OCI-LY7 (cell line): Measurements from ENCODE around the gene MKNK1. TPM values are rescaled to one million over a fixed set of nuclear protein-coding genes. Genes with fewer than 3 reads are reported as not detected.
"Not testable (repeated sequence)": the region's sequence is repeated elsewhere in the genome, so short reads cannot be mapped to it uniquely, and the experiment has no call there.

Source experiments
- BruUV-seq: library from RNA; stranded (reverse); fragments of 400-500 nt; replicated peaks from 2 replicates; lab custom pipeline; 2021; lab: Mats Ljungman, UMichigan
- CTCF ChIA-PET: fragments of 300-600 bp; sonication (Branson Sonifier 250); formaldehyde crosslinking; loops from one replicate; lab custom pipeline; 2022; ENCODE audit warnings: antibody characterized with exemption; ENCODE audit not compliant: unreplicated experiment; lab: Charles Lee
- POLR2A ChIA-PET: fragments of 300-600 bp; sonication (Branson Sonifier 250); formaldehyde crosslinking; loops from one replicate; lab custom pipeline; 2022; ENCODE audit warnings: antibody characterized with exemption; lab: Charles Lee
- DNase-seq: peaks from one replicate; pipeline ENCODE4 v3.0.0-alpha.2; 2015; ENCODE audit warnings: low spot score
- H2AFZ ChIP-seq: fragments of 200-600 bp; sonication (generic), shearing (Covaris generic); 2 replicates; pipeline ENCODE4 v1.6.1; 2014; ENCODE audit warnings: mild to moderate bottlenecking, antibody characterized with exemption, low read length, moderate library complexity
- H3K27ac ChIP-seq: fragments of 200-600 bp; sonication (generic); 2 replicates; pipeline ENCODE4 v1.5.1; 2014; ENCODE audit warnings: mixed run types, low read depth, mild to moderate bottlenecking, moderate library complexity, low read length, inconsistent platforms; ENCODE audit not compliant: poor library complexity, severe bottlenecking
- H3K36me3 ChIP-seq: fragments of 200-600 bp; sonication (generic); 2 replicates; pipeline ENCODE4 v1.6.1; 2014; ENCODE audit warnings: mild to moderate bottlenecking, antibody characterized with exemption, low read length, moderate library complexity, mixed read lengths; ENCODE audit not compliant: insufficient read depth
- H3K4me1 ChIP-seq: fragments of 200-600 bp; sonication (generic); 2 replicates; pipeline ENCODE4 v1.5.1; 2014; ENCODE audit warnings: mild to moderate bottlenecking, low read length; ENCODE audit not compliant: insufficient read depth, poor library complexity, severe bottlenecking
- H3K4me2 ChIP-seq: fragments of 200-600 bp; sonication (generic); 2 replicates; pipeline ENCODE4 v1.6.1; 2014; ENCODE audit warnings: mild to moderate bottlenecking, low read length
- H3K4me3 ChIP-seq: fragments of 200-600 bp; sonication (generic); 2 replicates; pipeline ENCODE4 v1.5.1; 2014; ENCODE audit warnings: mild to moderate bottlenecking, low read depth, low read length; ENCODE audit not compliant: poor library complexity, severe bottlenecking
- H3K79me2 ChIP-seq: fragments of 200-600 bp; sonication (generic); 2 replicates; pipeline ENCODE4 v1.6.1; 2016; ENCODE audit warnings: low read depth, mild to moderate bottlenecking, low read length, moderate library complexity, mixed read lengths; ENCODE audit not compliant: insufficient read depth
- H3K9me2 ChIP-seq: fragments of 200-600 bp; sonication (generic); 2 replicates; pipeline ENCODE4 v1.6.1; 2016; ENCODE audit warnings: mild to moderate bottlenecking, low read length, mixed read lengths; ENCODE audit not compliant: insufficient read depth
- H3K9me3 ChIP-seq: fragments of 200-600 bp; sonication (generic); 2 replicates; pipeline ENCODE4 v1.6.1; 2014; ENCODE audit warnings: mild to moderate bottlenecking, mixed run types, low read length, mixed read lengths
- H4K20me1 ChIP-seq: fragments of 200-600 bp; sonication (generic); 2 replicates; pipeline ENCODE4 v1.6.1; 2014; ENCODE audit warnings: mild to moderate bottlenecking, antibody characterized with exemption, low read length, moderate library complexity, mixed read lengths; ENCODE audit not compliant: insufficient read depth
- CTCF ChIP-seq: fragments of 200-600 bp; sonication (generic); conservative IDR thresholded peaks from 2 replicates; pipeline ENCODE4 v1.5.1; 2014; ENCODE audit warnings: mild to moderate bottlenecking, antibody characterized with exemption, low read length, moderate library complexity, mixed read lengths
- EZH2phosphoT487 ChIP-seq: fragments of 200-600 bp; sonication (generic); IDR thresholded peaks from 2 replicates; pipeline ENCODE4 v1.6.1; 2018; ENCODE audit warnings: low read depth, borderline replicate concordance, mild to moderate bottlenecking, mixed run types, antibody characterized with exemption, low read length, moderate library complexity, mixed read lengths
- intact Hi-C: fragments of 100-400 bp; cut with micrococcal nuclease; formaldehyde crosslinking; loops from one replicate; pipeline ENCODE4 v1.10.0; 2022; ENCODE audit not compliant: unreplicated experiment
- total RNA-seq, 2 experiments: library from RNA; depleted of rRNA in 1 of 2; stranded (reverse); fragments of >200 nt in 1 of 2; shearing (Covaris generic) in 1 of 2; gene quantifications; 2 replicates each; pipeline ENCODE4 v1.2.3, GENCODE V29; 2014 to 2022

MKNK1 gene
- total RNA-seq, 2 experiments from 2014 or later: 11.5 to 24.0 TPM

- TF ChIP-seq CTCF (no peak), EZH2phosphoT487 (no peak)
- no peaks in the 10 kb centered on the region for H3K9me2 ChIP-seq
- POLR2A ChIA-PET: no interaction called here
- H4K20me1 ChIP-seq: no peaks in the 10 kb centered on the region
- no peak overlapping the region for H3K27ac ChIP-seq
- CTCF ChIA-PET: no interaction called here
- no peaks in the 10 kb centered on the region for H3K4me1 ChIP-seq
- H3K4me3 ChIP-seq: no peak overlapping the region
- H3K79me2 ChIP-seq: no peaks in the 10 kb centered on the region
- no peak for DNase-seq
- intact Hi-C loops: no loop called here
- no peak overlapping the region for H3K4me2 ChIP-seq
- H3K36me3 ChIP-seq: peaks cover 65% of the 10 kb centered on the region
- BruUV-seq: no TSS peak
- H2AFZ ChIP-seq: no peak overlapping the region
- H3K9me3 ChIP-seq: peaks cover 24% of the 10 kb centered on the region
Measured at GRCh38 chr1:46652321-46653100, 48.4 kb upstream of the MKNK1 start.

- CTCF ChIA-PET, H3K4me3 ChIP-seq, H3K4me1 ChIP-seq, POLR2A ChIA-PET, H3K4me2 ChIP-seq, H3K79me2 ChIP-seq, intact Hi-C loops, H4K20me1 ChIP-seq, H2AFZ ChIP-seq, BruUV-seq, DNase-seq, H3K9me2 ChIP-seq, H3K27ac ChIP-seq: not testable (repeated sequence)
- Histone ChIP-seq H3K36me3 (peaks cover 56% of the 10 kb centered on the region), H3K9me3 (peaks cover 24% of the 10 kb centered on the region)
Measured at GRCh38 chr1:46651152-46651551, 47.1 kb upstream of the MKNK1 start.

GRCh38 chr1:46650491-46650890, 46.4 kb upstream of the MKNK1 start:
- POLR2A ChIA-PET: interaction anchor here (1.0 kb wide), 1 partner anchor 17 kb away, joined by 4 read pairs; no protein-coding TSS in a partner anchor

More at GRCh38 chr1:46650491-46650890, 46.4 kb upstream of the MKNK1 start:
- H3K9me3 ChIP-seq: peaks cover 24% of the 10 kb centered on the region
- no peak overlapping the region for H3K4me3 ChIP-seq
- H3K36me3 ChIP-seq: peaks cover 50% of the 10 kb centered on the region
- H3K79me2 ChIP-seq: no peaks in the 10 kb centered on the region
- no peak overlapping the region for H3K4me2 ChIP-seq
- TF ChIP-seq CTCF: no peak
- TF ChIP-seq EZH2phosphoT487: no peak
- BruUV-seq: no TSS peak
- DNase-seq: no peak
- no peaks in the 10 kb centered on the region for H4K20me1 ChIP-seq
- H2AFZ ChIP-seq: no peak overlapping the region
- no peaks in the 10 kb centered on the region for H3K4me1 ChIP-seq
- no peaks in the 10 kb centered on the region for H3K9me2 ChIP-seq
- no peak overlapping the region for H3K27ac ChIP-seq
- intact Hi-C loops: no loop called here
- CTCF ChIA-PET: no interaction called here
